HEK293 (cell line): Measurements from ENCODE around the gene WNT8B.

ENCODE experiments used
- CTCF ChIA-PET: fragments of 350-600 bp; formaldehyde crosslinking; extraction: SDS; loops from one replicate; lab custom pipeline; 2021; ENCODE audit warnings: antibody characterized with exemption; lab: Yijun Ruan, JAX
- POLR2A ChIA-PET: fragments of 300-600 bp; formaldehyde crosslinking; extraction: SDS; loops from one replicate; lab custom pipeline; 2020; ENCODE audit warnings: antibody characterized with exemption, inconsistent platforms; lab: Yijun Ruan, JAX
- H3K27ac ChIP-seq: fragments of 200-500 bp; sonication (Bioruptor generic); 2 replicates; pipeline ENCODE4 v1.5.1; 2014; ENCODE audit warnings: low read depth, low read length, control low read depth, inconsistent platforms; ENCODE audit errors: extremely low read depth
- H3K36me3 ChIP-seq, 2 experiments: fragments of 200-500 bp in 1 of 2; sonication (Bioruptor generic) in 1 of 2; 1 replicate in 1 of 2; 2 replicates in 1 of 2; pipeline ENCODE4 v1.5.1; 2014 to 2017; ENCODE audit warnings: inconsistent platforms in 2 of 2, low read length in 2 of 2; ENCODE audit not compliant: control insufficient read depth in 2 of 2, insufficient read depth in 1 of 2
- H3K4me1 ChIP-seq: fragments of 200-500 bp; sonication (Bioruptor generic); 2 replicates; pipeline ENCODE4 v1.5.1; 2014; ENCODE audit warnings: mild to moderate bottlenecking, low read length, inconsistent platforms; ENCODE audit not compliant: control insufficient read depth, insufficient read depth
- H3K4me3 ChIP-seq: 2 replicates; pipeline ENCODE4 v1.5.1; 2011; ENCODE audit warnings: low read depth, mild to moderate bottlenecking, control low read depth, low read length, moderate library complexity
- H3K9me3 ChIP-seq: fragments of 200-500 bp; sonication (Bioruptor generic); 2 replicates; pipeline ENCODE4 v1.5.1; 2014; ENCODE audit warnings: low read depth, low read length, inconsistent platforms; ENCODE audit not compliant: control insufficient read depth, insufficient read depth
- GFI1B ChIP-seq: fragments of 450-650 bp; formaldehyde crosslinking; IDR thresholded peaks from 2 replicates; pipeline ENCODE4 v1.5.1; 2016; ENCODE audit warnings: missing biosample characterization, missing genetic modification characterization
- HOXA7 ChIP-seq: sonication (generic); formaldehyde crosslinking; IDR thresholded peaks from 2 replicates; pipeline ENCODE4 v1.8.1; 2022; ENCODE audit warnings: missing genetic modification reagents, borderline replicate concordance
- KLF10 ChIP-seq: fragments of 450-650 bp; IDR thresholded peaks from 2 replicates; pipeline ENCODE4 v1.5.1; 2018; ENCODE audit warnings: missing biosample characterization, mild to moderate bottlenecking, missing genetic modification characterization
- SCRT2 ChIP-seq: fragments of 450-650 bp; formaldehyde crosslinking; IDR thresholded peaks from 2 replicates; pipeline ENCODE4 v1.5.1; 2016; ENCODE audit warnings: missing biosample characterization, missing genetic modification characterization
- SP3 ChIP-seq: fragments of 450-650 bp; formaldehyde crosslinking; IDR thresholded peaks from 2 replicates; pipeline ENCODE4 v1.5.1; 2016; ENCODE audit warnings: missing biosample characterization, missing genetic modification characterization
- ZEB2 ChIP-seq: fragments of 450-650 bp; formaldehyde crosslinking; IDR thresholded peaks from 2 replicates; pipeline ENCODE4 v1.5.1; 2016; ENCODE audit warnings: missing biosample characterization, missing genetic modification characterization
- ZIC2 ChIP-seq: fragments of 450-650 bp; formaldehyde crosslinking; IDR thresholded peaks from 2 replicates; pipeline ENCODE4 v1.5.1; 2016; ENCODE audit warnings: missing biosample characterization, missing genetic modification characterization
- ZNF10 ChIP-seq: fragments of 450-650 bp; formaldehyde crosslinking; IDR thresholded peaks from 2 replicates; pipeline ENCODE4 v1.5.1; 2017; ENCODE audit warnings: missing biosample characterization, missing genetic modification characterization
- ZNF157 ChIP-seq: fragments of 450-650 bp; formaldehyde crosslinking; IDR thresholded peaks from 2 replicates; pipeline ENCODE4 v1.5.1; 2016; ENCODE audit warnings: missing biosample characterization, missing genetic modification characterization
- ZNF211 ChIP-seq: fragments of 450-650 bp; formaldehyde crosslinking; IDR thresholded peaks from 2 replicates; pipeline ENCODE4 v1.5.1; 2016; ENCODE audit warnings: low read depth, missing biosample characterization, missing genetic modification characterization
- ZNF266 ChIP-seq: fragments of 450-650 bp; formaldehyde crosslinking; IDR thresholded peaks from 2 replicates; pipeline ENCODE4 v1.5.1; 2016; ENCODE audit warnings: missing biosample characterization, missing genetic modification characterization, low read depth
- ZNF391 ChIP-seq: fragments of 450-650 bp; formaldehyde crosslinking; IDR thresholded peaks from 2 replicates; pipeline ENCODE4 v1.5.1; 2016; ENCODE audit warnings: low read depth, missing biosample characterization, missing genetic modification characterization, borderline replicate concordance
- ZNF501 ChIP-seq: fragments of 450-650 bp; formaldehyde crosslinking; IDR thresholded peaks from 2 replicates; pipeline ENCODE4 v1.5.1; 2016; ENCODE audit warnings: missing biosample characterization, missing genetic modification characterization
- ZNF571 ChIP-seq: fragments of 450-650 bp; formaldehyde crosslinking; IDR thresholded peaks from 2 replicates; pipeline ENCODE4 v1.5.0; 2017; ENCODE audit warnings: missing biosample characterization, missing genetic modification characterization
- ZNF624 ChIP-seq: fragments of 450-650 bp; formaldehyde crosslinking; IDR thresholded peaks from 2 replicates; pipeline ENCODE4 v1.5.1; 2017; ENCODE audit warnings: missing biosample characterization, missing genetic modification characterization
- ZNF654 ChIP-seq: fragments of 450-650 bp; formaldehyde crosslinking; IDR thresholded peaks from 2 replicates; pipeline ENCODE4 v1.5.1; 2016; ENCODE audit warnings: low read depth, missing biosample characterization, missing genetic modification characterization
- ZNF660 ChIP-seq: fragments of 450-650 bp; IDR thresholded peaks from 2 replicates; pipeline ENCODE4 v1.5.1; 2018; ENCODE audit warnings: missing biosample characterization, mild to moderate bottlenecking, missing genetic modification characterization
- ZNF76 ChIP-seq: fragments of 450-650 bp; formaldehyde crosslinking; IDR thresholded peaks from 2 replicates; pipeline ENCODE4; 2016; ENCODE audit warnings: low read depth, missing biosample characterization, missing genetic modification characterization, borderline replicate concordance
- ZNF843 ChIP-seq: fragments of 450-650 bp; formaldehyde crosslinking; IDR thresholded peaks from 2 replicates; pipeline ENCODE4 v1.5.1; 2016; ENCODE audit warnings: missing biosample characterization, missing genetic modification characterization
- TF ChIP-seq, protein P1 (sequence below): fragments of 450-650 bp; formaldehyde crosslinking; IDR thresholded peaks from 2 replicates; pipeline ENCODE4 v1.5.1; 2016; ENCODE audit warnings: missing biosample characterization, missing genetic modification characterization
- TF ChIP-seq, protein P2 (sequence below): fragments of 450-650 bp; formaldehyde crosslinking; IDR thresholded peaks from 2 replicates; pipeline ENCODE4 v1.5.1; 2016; ENCODE audit warnings: missing biosample characterization, missing genetic modification characterization
- TF ChIP-seq, protein P3 (sequence below): fragments of 450-650 bp; formaldehyde crosslinking; IDR thresholded peaks from 2 replicates; pipeline ENCODE4 v1.5.1; 2016; ENCODE audit warnings: missing biosample characterization, missing genetic modification characterization
- TF ChIP-seq, protein P4 (sequence below): fragments of 450-650 bp; formaldehyde crosslinking; IDR thresholded peaks from 2 replicates; pipeline ENCODE4 v1.5.1; 2016; ENCODE audit warnings: missing biosample characterization, missing genetic modification characterization
- TF ChIP-seq, protein P5 (sequence below): fragments of 450-650 bp; formaldehyde crosslinking; IDR thresholded peaks from 2 replicates; pipeline ENCODE4 v1.5.1; 2016; ENCODE audit warnings: missing biosample characterization, missing genetic modification characterization
- TF ChIP-seq, protein P6 (sequence below): fragments of 450-650 bp; formaldehyde crosslinking; IDR thresholded peaks from 2 replicates; pipeline ENCODE4 v1.5.1; 2016; ENCODE audit warnings: missing biosample characterization, missing genetic modification characterization

The WNT8B gene

DNA sequence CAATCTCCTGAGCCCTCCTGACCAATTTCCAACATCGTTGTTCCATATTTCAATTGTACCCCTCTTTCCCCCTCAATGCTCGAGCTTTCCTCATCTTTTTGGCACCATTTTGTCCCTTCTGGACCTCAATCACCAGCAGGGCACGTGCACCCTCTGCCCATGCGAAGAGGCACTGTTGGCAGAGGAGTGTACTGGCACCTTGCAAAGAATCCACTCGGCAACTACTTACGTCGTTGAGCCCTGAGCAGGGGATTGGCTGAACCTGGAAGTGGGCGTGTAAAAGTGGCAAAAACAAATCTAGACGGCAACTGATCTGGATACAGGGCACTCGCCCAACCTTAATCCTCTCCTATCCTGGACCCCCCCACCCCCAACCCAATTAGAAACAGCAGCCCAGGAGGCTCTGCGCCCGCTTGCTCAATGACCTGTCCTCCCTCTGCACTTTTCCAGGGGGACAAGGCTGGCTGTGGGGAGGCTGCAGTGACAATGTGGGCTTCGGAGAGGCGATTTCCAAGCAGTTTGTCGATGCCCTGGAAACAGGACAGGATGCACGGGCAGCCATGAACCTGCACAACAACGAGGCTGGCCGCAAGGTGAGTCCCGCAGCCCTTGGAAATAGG, 18.8 kb downstream of the WNT8B start (continued):
- no peak for TF ChIP-seq ZNF211 (tag by site-specific recombination)
- TF ChIP-seq, protein P1, sequence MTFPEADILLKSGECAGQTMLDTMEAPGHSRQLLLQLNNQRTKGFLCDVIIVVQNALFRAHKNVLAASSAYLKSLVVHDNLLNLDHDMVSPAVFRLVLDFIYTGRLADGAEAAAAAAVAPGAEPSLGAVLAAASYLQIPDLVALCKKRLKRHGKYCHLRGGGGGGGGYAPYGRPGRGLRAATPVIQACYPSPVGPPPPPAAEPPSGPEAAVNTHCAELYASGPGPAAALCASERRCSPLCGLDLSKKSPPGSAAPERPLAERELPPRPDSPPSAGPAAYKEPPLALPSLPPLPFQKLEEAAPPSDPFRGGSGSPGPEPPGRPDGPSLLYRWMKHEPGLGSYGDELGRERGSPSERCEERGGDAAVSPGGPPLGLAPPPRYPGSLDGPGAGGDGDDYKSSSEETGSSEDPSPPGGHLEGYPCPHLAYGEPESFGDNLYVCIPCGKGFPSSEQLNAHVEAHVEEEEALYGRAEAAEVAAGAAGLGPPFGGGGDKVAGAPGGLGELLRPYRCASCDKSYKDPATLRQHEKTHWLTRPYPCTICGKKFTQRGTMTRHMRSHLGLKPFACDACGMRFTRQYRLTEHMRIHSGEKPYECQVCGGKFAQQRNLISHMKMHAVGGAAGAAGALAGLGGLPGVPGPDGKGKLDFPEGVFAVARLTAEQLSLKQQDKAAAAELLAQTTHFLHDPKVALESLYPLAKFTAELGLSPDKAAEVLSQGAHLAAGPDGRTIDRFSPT: peak; percentile 100
- TF ChIP-seq, protein P2, sequence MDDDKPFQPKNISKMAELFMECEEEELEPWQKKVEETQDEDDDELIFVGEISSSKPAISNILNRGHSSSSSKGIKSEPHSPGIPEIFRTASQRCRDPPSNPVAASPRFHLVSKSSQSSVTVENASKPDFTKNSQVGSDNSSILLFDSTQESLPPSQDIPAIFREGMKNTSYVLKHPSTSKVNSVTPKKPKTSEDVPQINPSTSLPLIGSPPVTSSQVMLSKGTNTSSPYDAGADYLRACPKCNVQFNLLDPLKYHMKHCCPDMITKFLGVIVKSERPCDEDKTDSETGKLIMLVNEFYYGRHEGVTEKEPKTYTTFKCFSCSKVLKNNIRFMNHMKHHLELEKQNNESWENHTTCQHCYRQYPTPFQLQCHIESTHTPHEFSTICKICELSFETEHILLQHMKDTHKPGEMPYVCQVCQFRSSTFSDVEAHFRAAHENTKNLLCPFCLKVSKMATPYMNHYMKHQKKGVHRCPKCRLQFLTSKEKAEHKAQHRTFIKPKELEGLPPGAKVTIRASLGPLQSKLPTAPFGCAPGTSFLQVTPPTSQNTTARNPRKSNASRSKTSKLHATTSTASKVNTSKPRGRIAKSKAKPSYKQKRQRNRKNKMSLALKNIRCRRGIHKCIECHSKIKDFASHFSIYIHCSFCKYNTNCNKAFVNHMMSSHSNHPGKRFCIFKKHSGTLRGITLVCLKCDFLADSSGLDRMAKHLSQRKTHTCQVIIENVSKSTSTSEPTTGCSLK: no peak
- 0 out of 2 replicates have a peak, but pooled peaks have one; percentile 6 for TF ChIP-seq ZNF76
- peak; percentile 12; the same call in 1 of the 2 replicates for TF ChIP-seq SP3 (tag by site-specific recombination)
- TF ChIP-seq ZNF501 (tag by site-specific recombination): no peak
- TF ChIP-seq, protein P3, sequence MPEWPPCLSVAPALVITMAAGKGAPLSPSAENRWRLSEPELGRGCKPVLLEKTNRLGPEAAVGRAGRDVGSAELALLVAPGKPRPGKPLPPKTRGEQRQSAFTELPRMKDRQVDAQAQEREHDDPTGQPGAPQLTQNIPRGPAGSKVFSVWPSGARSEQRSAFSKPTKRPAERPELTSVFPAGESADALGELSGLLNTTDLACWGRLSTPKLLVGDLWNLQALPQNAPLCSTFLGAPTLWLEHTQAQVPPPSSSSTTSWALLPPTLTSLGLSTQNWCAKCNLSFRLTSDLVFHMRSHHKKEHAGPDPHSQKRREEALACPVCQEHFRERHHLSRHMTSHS: no peak
- TF ChIP-seq GFI1B (tag by site-specific recombination): no peak
- TF ChIP-seq ZNF391 (tag by site-specific recombination): no peak

DNA sequence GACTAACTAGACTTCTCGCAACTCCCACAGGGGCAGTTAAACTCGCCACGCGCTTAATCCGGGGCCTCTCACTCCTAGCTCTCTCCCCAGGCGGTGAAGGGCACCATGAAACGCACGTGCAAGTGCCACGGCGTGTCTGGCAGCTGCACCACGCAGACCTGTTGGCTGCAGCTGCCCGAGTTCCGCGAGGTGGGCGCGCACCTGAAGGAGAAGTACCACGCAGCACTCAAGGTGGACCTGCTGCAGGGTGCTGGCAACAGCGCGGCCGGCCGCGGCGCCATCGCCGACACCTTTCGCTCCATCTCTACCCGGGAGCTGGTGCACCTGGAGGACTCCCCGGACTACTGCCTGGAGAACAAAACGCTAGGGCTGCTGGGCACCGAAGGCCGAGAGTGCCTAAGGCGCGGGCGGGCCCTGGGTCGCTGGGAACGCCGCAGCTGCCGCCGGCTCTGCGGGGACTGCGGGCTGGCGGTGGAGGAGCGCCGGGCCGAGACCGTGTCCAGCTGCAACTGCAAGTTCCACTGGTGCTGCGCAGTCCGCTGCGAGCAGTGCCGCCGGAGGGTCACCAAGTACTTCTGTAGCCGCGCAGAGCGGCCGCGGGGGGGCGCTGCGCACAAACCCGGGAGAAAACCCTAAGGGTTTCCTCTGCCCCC, 19.5 kb downstream of the WNT8B start:
- H3K27ac ChIP-seq: peak overlapping the region; percentile 33; the same call in 1 of the 2 replicates
- H3K9me3 ChIP-seq: no peaks in the 10 kb centered on the region
- H3K4me1 ChIP-seq: peaks cover 8% of the 10 kb centered on the region
- peaks cover 0 to 24% of the 10 kb centered on the region in 2 experiments; a peak in 1 of 3 replicates for H3K36me3 ChIP-seq
- ChIA-PET POLR2A (interaction anchor here (0.6 to 0.9 kb wide), 3 partner anchors 48 to 109 kb away, joined by 3 to 4 read pairs (median 3); partner anchors contain the start of gene HIF1AN), CTCF (interaction anchor here (0.6 to 4.2 kb wide), 34 partner anchors 8 to 1602 kb away, joined by 3 to 40 read pairs (median 4); partner anchors contain the start of genes NDUFB8, SCD and SEC31B)
- H3K4me3 ChIP-seq: peak overlapping the region; percentile 40
- TF ChIP-seq, protein P4, sequence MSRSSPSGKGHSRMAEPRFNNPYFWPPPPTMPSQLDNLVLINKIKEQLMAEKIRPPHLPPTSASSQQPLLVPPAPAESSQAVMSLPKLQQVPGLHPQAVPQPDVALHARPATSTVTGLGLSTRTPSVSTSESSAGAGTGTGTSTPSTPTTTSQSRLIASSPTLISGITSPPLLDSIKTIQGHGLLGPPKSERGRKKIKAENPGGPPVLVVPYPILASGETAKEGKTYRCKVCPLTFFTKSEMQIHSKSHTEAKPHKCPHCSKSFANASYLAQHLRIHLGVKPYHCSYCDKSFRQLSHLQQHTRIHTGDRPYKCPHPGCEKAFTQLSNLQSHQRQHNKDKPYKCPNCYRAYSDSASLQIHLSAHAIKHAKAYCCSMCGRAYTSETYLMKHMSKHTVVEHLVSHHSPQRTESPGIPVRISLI (tag by site-specific recombination): no peak
- TF ChIP-seq ZNF660 (tag by site-specific recombination): peak; percentile 73; the same call in 1 of the 2 replicates
- TF ChIP-seq, protein P5, sequence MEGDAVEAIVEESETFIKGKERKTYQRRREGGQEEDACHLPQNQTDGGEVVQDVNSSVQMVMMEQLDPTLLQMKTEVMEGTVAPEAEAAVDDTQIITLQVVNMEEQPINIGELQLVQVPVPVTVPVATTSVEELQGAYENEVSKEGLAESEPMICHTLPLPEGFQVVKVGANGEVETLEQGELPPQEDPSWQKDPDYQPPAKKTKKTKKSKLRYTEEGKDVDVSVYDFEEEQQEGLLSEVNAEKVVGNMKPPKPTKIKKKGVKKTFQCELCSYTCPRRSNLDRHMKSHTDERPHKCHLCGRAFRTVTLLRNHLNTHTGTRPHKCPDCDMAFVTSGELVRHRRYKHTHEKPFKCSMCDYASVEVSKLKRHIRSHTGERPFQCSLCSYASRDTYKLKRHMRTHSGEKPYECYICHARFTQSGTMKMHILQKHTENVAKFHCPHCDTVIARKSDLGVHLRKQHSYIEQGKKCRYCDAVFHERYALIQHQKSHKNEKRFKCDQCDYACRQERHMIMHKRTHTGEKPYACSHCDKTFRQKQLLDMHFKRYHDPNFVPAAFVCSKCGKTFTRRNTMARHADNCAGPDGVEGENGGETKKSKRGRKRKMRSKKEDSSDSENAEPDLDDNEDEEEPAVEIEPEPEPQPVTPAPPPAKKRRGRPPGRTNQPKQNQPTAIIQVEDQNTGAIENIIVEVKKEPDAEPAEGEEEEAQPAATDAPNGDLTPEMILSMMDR: peak; percentile 83
- TF ChIP-seq ZNF10: no peak
- TF ChIP-seq ZNF266 (tag by site-specific recombination): no peak
- TF ChIP-seq ZNF843: no peak; the same call in 1 of the 2 replicates
- no peak for TF ChIP-seq KLF10 (tag by site-specific recombination)
- TF ChIP-seq, protein P6, sequence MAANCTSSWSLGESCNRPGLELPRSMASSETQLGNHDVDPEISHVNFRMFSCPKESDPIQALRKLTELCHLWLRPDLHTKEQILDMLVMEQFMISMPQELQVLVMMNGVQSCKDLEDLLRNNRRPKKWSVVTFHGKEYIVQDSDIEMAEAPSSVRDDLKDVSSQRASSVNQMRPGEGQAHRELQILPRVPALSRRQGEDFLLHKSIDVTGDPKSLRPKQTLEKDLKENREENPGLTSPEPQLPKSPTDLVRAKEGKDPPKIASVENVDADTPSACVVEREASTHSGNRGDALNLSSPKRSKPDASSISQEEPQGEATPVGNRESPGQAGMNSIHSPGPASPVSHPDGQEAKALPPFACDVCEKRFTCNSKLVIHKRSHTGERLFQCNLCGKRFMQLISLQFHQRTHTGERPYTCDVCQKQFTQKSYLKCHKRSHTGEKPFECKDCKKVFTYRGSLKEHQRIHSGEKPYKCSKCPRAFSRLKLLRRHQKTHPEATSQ (tag by site-specific recombination): 0 out of 2 replicates have a peak, but pooled peaks have one; percentile 24
- TF ChIP-seq ZNF157 (tag by site-specific recombination): no peak
- no peak for TF ChIP-seq ZNF571
- TF ChIP-seq ZIC2 (tag by site-specific recombination): peak; percentile 14; the same call in 1 of the 2 replicates
- no peak for TF ChIP-seq ZNF624 (tag by site-specific recombination)
- TF ChIP-seq HOXA7 (CRISPR knock-in tag): no peak
- TF ChIP-seq SCRT2 (tag by site-specific recombination): peak; percentile 94
- peak; percentile 50; the same call in 1 of the 2 replicates for TF ChIP-seq ZEB2
- TF ChIP-seq ZNF654 (tag by site-specific recombination): peak; percentile 38
